SK-N-SH (cell line): ENCODE measurements around the gene ANKAR. TPM values are rescaled to one million over a fixed set of nuclear protein-coding genes. Genes with fewer than 3 reads are reported as not detected.

Experiments used
- CTCF ChIA-PET: fragments of 300-600, 350-600 bp; formaldehyde crosslinking; extraction: SDS; loops from one replicate; lab custom pipeline; 2021; lab: Yijun Ruan, JAX
- POLR2A ChIA-PET: fragments of 350-600 bp; sonication (Branson Sonifier 250); formaldehyde crosslinking; extraction: SDS; loops from one replicate; lab custom pipeline; 2020; ENCODE audit warnings: antibody characterized with exemption, inconsistent platforms; lab: Yijun Ruan, JAX
- DNase-seq: peaks from one replicate; pipeline ENCODE4 v3.0.0; 2012
- H2AFZ ChIP-seq: fragments of 200-600 bp; sonication (generic); 2 replicates; pipeline ENCODE4 v1.8.1; 2016; ENCODE audit warnings: antibody characterized with exemption, mild to moderate bottlenecking, low read depth
- H3F3A ChIP-seq: fragments of 200-600 bp; sonication (generic); replicated peaks from 2 replicates; pipeline ENCODE3; 2016; ENCODE audit warnings: antibody characterized with exemption, mild to moderate bottlenecking; ENCODE audit not compliant: insufficient read depth
- H3K27ac ChIP-seq, 2 experiments: fragments of 200-500 bp in 1 of 2; fragments of 200-600 bp in 1 of 2; sonication (Bioruptor generic) in 1 of 2; sonication (generic), shearing (Covaris generic) in 1 of 2; 2 replicates each; pipeline versions ENCODE4 v1.5.1 to v1.6.1; 2014 to 2016; ENCODE audit warnings: low read depth in 2 of 2, inconsistent platforms in 1 of 2, low read length in 1 of 2, mild to moderate bottlenecking in 1 of 2, mixed read lengths in 1 of 2
- H3K27me3 ChIP-seq: fragments of 200-600 bp; sonication (generic), shearing (Covaris generic); 2 replicates; pipeline ENCODE4 v1.6.1; 2016; ENCODE audit warnings: mixed run types; ENCODE audit not compliant: insufficient read depth
- H3K36me3 ChIP-seq, 2 experiments: fragments of 200-500 bp in 1 of 2; fragments of 200-600 bp in 1 of 2; sonication (Bioruptor generic) in 1 of 2; sonication (generic) in 1 of 2; replicated peaks in 1 of 2; 2 replicates each; pipeline versions ENCODE3 to v1.5.1; 2014 to 2016; ENCODE audit warnings: low read length in 1 of 2, mild to moderate bottlenecking in 1 of 2; ENCODE audit not compliant: insufficient read depth in 2 of 2, control insufficient read depth in 1 of 2
- H3K4me1 ChIP-seq, 2 experiments: fragments of 200-500 bp in 1 of 2; fragments of 200-600 bp in 1 of 2; sonication (Bioruptor generic) in 1 of 2; sonication (generic), shearing (Covaris generic) in 1 of 2; 2 replicates each; pipeline versions ENCODE4 v1.5.1 to v1.6.1; 2014 to 2016; ENCODE audit warnings: low read depth in 1 of 2, low read length in 1 of 2, mixed run types in 1 of 2; ENCODE audit not compliant: insufficient read depth in 2 of 2, control insufficient read depth in 1 of 2
- H3K4me2 ChIP-seq: fragments of 200-600 bp; sonication (generic), shearing (Covaris generic); 2 replicates; pipeline ENCODE4 v1.6.1; 2017; ENCODE audit warnings: mixed run types
- H3K4me3 ChIP-seq, 2 experiments: fragments of 200-500 bp in 1 of 2; fragments of 200-600 bp in 1 of 2; sonication (Bioruptor generic) in 1 of 2; sonication (generic), shearing (Covaris generic) in 1 of 2; 2 replicates each; pipeline versions ENCODE4 v1.5.1 to v1.8.1; 2014 to 2016; ENCODE audit warnings: low read depth in 2 of 2, inconsistent platforms in 1 of 2, low read length in 1 of 2, mild to moderate bottlenecking in 1 of 2, mixed read lengths in 1 of 2, moderate library complexity in 1 of 2
- H3K79me2 ChIP-seq: fragments of 200-600 bp; sonication (generic); 2 replicates; pipeline ENCODE4 v1.8.1; 2017; ENCODE audit warnings: mild to moderate bottlenecking; ENCODE audit not compliant: insufficient read depth
- H3K9ac ChIP-seq: fragments of 200-600 bp; sonication (generic); 2 replicates; pipeline ENCODE4 v1.6.1; 2017; ENCODE audit warnings: mixed run types
- H3K9me2 ChIP-seq: fragments of 200-600 bp; sonication (generic); 2 replicates; pipeline ENCODE4 v1.6.1; 2017; ENCODE audit warnings: mixed run types
- H3K9me3 ChIP-seq: fragments of 200-600 bp; sonication (generic); 2 replicates; pipeline ENCODE4 v1.6.1; 2017; ENCODE audit warnings: mixed run types, mild to moderate bottlenecking, moderate library complexity
- H4K20me1 ChIP-seq: fragments of 200-600 bp; sonication (generic); 2 replicates; pipeline ENCODE4 v1.6.1; 2017; ENCODE audit warnings: mild to moderate bottlenecking, mixed run types; ENCODE audit not compliant: insufficient read depth
- CTCF ChIP-seq: fragments of 200-600 bp; sonication (generic); IDR thresholded peaks from 2 replicates; pipeline ENCODE4 v1.6.1; 2017; ENCODE audit warnings: antibody characterized with exemption, mild to moderate bottlenecking, moderate library complexity
- ELF1 ChIP-seq: IDR thresholded peaks from 2 replicates; pipeline ENCODE4 v1.4.0; 2012
- EP300 ChIP-seq, 2 experiments: IDR thresholded peaks; 2 replicates each; pipeline versions ENCODE4 v1.4.0 to v1.6.1; 2012; ENCODE audit warnings: borderline replicate concordance in 1 of 2, low read depth in 1 of 2, low read length in 1 of 2
- EZH2phosphoT487 ChIP-seq: fragments of 200-600 bp; sonication (generic); IDR thresholded peaks from 2 replicates; pipeline ENCODE4 v1.6.1; 2017; ENCODE audit warnings: low read depth, mixed run types, mild to moderate bottlenecking, antibody characterized with exemption, moderate library complexity, borderline replicate concordance
- FOSL2 ChIP-seq: IDR thresholded peaks from 2 replicates; pipeline ENCODE4 v1.4.0; 2012; ENCODE audit warnings: low read depth, mild to moderate bottlenecking, moderate library complexity, borderline replicate concordance
- FOXM1 ChIP-seq: IDR thresholded peaks from 2 replicates; pipeline ENCODE4 v1.4.0; 2012; ENCODE audit warnings: low read depth, mild to moderate bottlenecking
- JUND ChIP-seq: IDR thresholded peaks from 2 replicates; pipeline ENCODE4 v1.4.0; 2012
- MAX ChIP-seq: IDR thresholded peaks from 2 replicates; pipeline ENCODE4 v1.4.0; 2012; ENCODE audit warnings: low read depth
- MEF2A ChIP-seq: IDR thresholded peaks from 2 replicates; pipeline ENCODE4 v1.4.0; 2012; ENCODE audit warnings: low read depth, borderline replicate concordance
- NRF1 ChIP-seq: IDR thresholded peaks from 2 replicates; pipeline ENCODE4 v1.6.1; 2012; ENCODE audit warnings: low read depth, mild to moderate bottlenecking, low read length
- RCOR1 ChIP-seq: fragments of 150-350 bp; IDR thresholded peaks from 2 replicates; pipeline ENCODE4 v1.6.1; 2017; ENCODE audit warnings: antibody characterized with exemption, low read length
- REST ChIP-seq: IDR thresholded peaks from 2 replicates; pipeline ENCODE4 v1.6.1; 2012; ENCODE audit warnings: mild to moderate bottlenecking, low read depth, low read length, moderate library complexity
- RFX5 ChIP-seq: IDR thresholded peaks from 2 replicates; pipeline ENCODE4 v1.6.1; 2012; ENCODE audit warnings: mild to moderate bottlenecking, improper control_type of control experiment, low read length
- RXRA ChIP-seq: IDR thresholded peaks from 2 replicates; pipeline ENCODE4 v1.4.0; 2012; ENCODE audit warnings: low read depth, mild to moderate bottlenecking, borderline replicate concordance
- SIN3A ChIP-seq: IDR thresholded peaks from 2 replicates; pipeline ENCODE4 v1.6.1; 2012; ENCODE audit warnings: low read depth, mild to moderate bottlenecking, low read length, moderate library complexity, borderline replicate concordance
- SMC3 ChIP-seq: IDR thresholded peaks from 2 replicates; pipeline ENCODE4 v1.6.1; 2012; ENCODE audit warnings: low read depth, low read length, improper control_type of control experiment
- TAF1 ChIP-seq: IDR thresholded peaks from 2 replicates; pipeline ENCODE4 v1.6.1; 2012; ENCODE audit warnings: low read depth, mild to moderate bottlenecking, low read length, moderate library complexity, borderline replicate concordance
- TCF12 ChIP-seq: IDR thresholded peaks from 2 replicates; pipeline ENCODE4 v1.4.0; 2012
- USF2 ChIP-seq: fragments of 150-350 bp; IDR thresholded peaks from 2 replicates; pipeline ENCODE4 v1.6.1; 2017; ENCODE audit warnings: antibody characterized with exemption, low read length, low read depth, borderline replicate concordance
- ZBTB33 ChIP-seq: IDR thresholded peaks from 2 replicates; pipeline ENCODE4 v1.4.0; 2012; ENCODE audit warnings: low read depth, borderline replicate concordance
- WGBS: methylation state at CpG from one replicate; pipeline ENCODE4 v1.1.6; 2017; ENCODE audit warnings: low lambda C conversion rate; 5-methylcytosine and 5-hydroxymethylcytosine counted together
- polyA plus RNA-seq, 3 experiments: library from polyadenylated mRNA; depleted of rRNA; stranded (reverse); fragments of >200 nt; gene quantifications; 2 replicates each; pipeline ENCODE4 v1.2.3, GENCODE V29; 2012

Gene ANKAR
- polyA plus RNA-seq, 1 of the 3 experiments (the other 2 are of a cell fraction) = 1.6 TPM

GRCh38 chr2:189683348-189683747 is 8.9 kb downstream of the ANKAR start:
- H3K27ac ChIP-seq = no peak overlapping the region
- no peak overlapping the region for H3K4me3 ChIP-seq
- H3F3A ChIP-seq = no peaks in the 10 kb centered on the region
- ChIA-PET POLR2A (no interaction called here), CTCF (interaction anchor here (1.0 to 2.3 kb wide), 4 partner anchors 9 to 23 kb away, joined by 4 to 8 read pairs (median 6); partner anchors contain the start of gene ANKAR)
- peaks cover 5% of the 10 kb centered on the region for H3K79me2 ChIP-seq
- H3K9ac ChIP-seq = no peak overlapping the region
- WGBS = 100% methylated on average over 1 of the region's 1 CpG
- no peaks in the 10 kb centered on the region for H3K36me3 ChIP-seq
- no peak overlapping the region for H3K4me2 ChIP-seq
- TF ChIP-seq FOXM1 (no peak), RXRA (no peak), REST (no peak), RCOR1 (no peak), CTCF (no peak)
- peaks cover 5% of the 10 kb centered on the region; the same call in 1 of the 2 replicates for H3K9me3 ChIP-seq
- no peak overlapping the region for H2AFZ ChIP-seq
- no peaks in the 10 kb centered on the region for H4K20me1 ChIP-seq
- DNase-seq = no peak
- no peaks in the 10 kb centered on the region for H3K9me2 ChIP-seq
- no peaks in the 10 kb centered on the region for H3K27me3 ChIP-seq
- H3K4me1 ChIP-seq = peaks cover 4 to 6% of the 10 kb centered on the region in 2 experiments; a peak in 2 of 4 replicates

- Histone ChIP-seq H3K4me1 (peaks cover 4 to 6% of the 10 kb centered on the region in 2 experiments; a peak in 2 of 4 replicates), H3K4me3 (no peak overlapping the region), H4K20me1 (no peaks in the 10 kb centered on the region), H3K36me3 (peaks cover 0 to 3% of the 10 kb centered on the region in 2 experiments), H3K9me3 (no peaks in the 10 kb centered on the region), H3K9me2 (no peaks in the 10 kb centered on the region), H3K9ac (no peak overlapping the region), H3K4me2 (no peak overlapping the region), H3K27me3 (no peaks in the 10 kb centered on the region), H2AFZ (no peak overlapping the region), H3F3A (no peaks in the 10 kb centered on the region), H3K27ac (no peak overlapping the region), H3K79me2 (no peaks in the 10 kb centered on the region; the same call in 1 of the 2 replicates)
- DNase-seq = no peak
- WGBS = 93% methylated on average over 1 of the region's 1 CpG
- ChIA-PET CTCF (interaction anchor here (1.0 to 2.3 kb wide), 3 partner anchors 11 to 24 kb away, joined by 5 to 8 read pairs (median 7); partner anchors contain the start of gene ANKAR), POLR2A (no interaction called here)
- TF ChIP-seq RFX5 = no peak
- no peak for TF ChIP-seq JUND
- TF ChIP-seq USF2 = no peak
- no peak for TF ChIP-seq MEF2A
- TF ChIP-seq SMC3 = no peak
- no peak for TF ChIP-seq TCF12
- no peak for TF ChIP-seq ELF1
- no peak for TF ChIP-seq SIN3A
- TF ChIP-seq NRF1 = no peak
- TF ChIP-seq EP300 (IDR thresholded peaks at IDR 0.05; ENCODE audit: borderline replicate concordance in 1 of 2, low read depth in 1 of 2, low read length in 1 of 2) = no peak
- no peak for TF ChIP-seq TAF1
- no peak for TF ChIP-seq ZBTB33
- TF ChIP-seq FOSL2 = no peak
- TF ChIP-seq MAX = no peak
- no peak for TF ChIP-seq RCOR1
- TF ChIP-seq EZH2phosphoT487 = no peak
These were observed 10.3 kb downstream of the ANKAR start for GRCh38 chr2:189684811-189685210.
